Body of pancreas (tissue), 4 donors: ENCODE results near the gene TRERF1. TPM values are rescaled to one million over a fixed set of nuclear protein-coding genes. Genes with fewer than 3 reads are reported as not detected.

ENCODE experiments used
- ATAC-seq: fragments of 150-250 bp; one replicate; pipeline ENCODE4 v1.9.1; 2016
- DNase-seq, 4 donors: peaks; one replicate each; pipeline ENCODE4 v3.0.0-alpha.2; 2019
- H3K27ac ChIP-seq, 4 donors: fragments of 200-600 bp; sonication (generic); 1 replicate in 3 of 4; 2 replicates in 1 of 4; pipeline versions ENCODE4 v1.5.1 to v1.6.1; 2016 to 2019; ENCODE audit warnings: mild to moderate bottlenecking in 1 of 4, mixed read lengths in 1 of 4, moderate library complexity in 1 of 4
- H3K27me3 ChIP-seq, 2 donors: fragments of 200-600 bp; sonication (generic); one replicate each; pipeline ENCODE4 v1.6.0; 2016; ENCODE audit warnings: mild to moderate bottlenecking in 1 of 2
- H3K36me3 ChIP-seq, 2 donors: fragments of 200-600 bp; sonication (generic); replicated peaks in 1 of 2; 2 replicates each; pipeline ENCODE4 v1.5.1; 2016; ENCODE audit warnings: low read depth in 2 of 2; ENCODE audit not compliant: insufficient read depth in 1 of 2
- H3K4me1 ChIP-seq: fragments of 200-600 bp; sonication (generic); one replicate; pipeline ENCODE4 v1.6.0; 2016
- H3K4me3 ChIP-seq, 2 donors: fragments of 200-600 bp; sonication (generic); 1 replicate in 1 of 2; 2 replicates in 1 of 2; pipeline ENCODE4 v1.5.1; 2016 to 2019
- H3K9me3 ChIP-seq, 3 donors: fragments of 200-600 bp; sonication (generic); 1 replicate in 2 of 3; 2 replicates in 1 of 3; pipeline ENCODE4 v1.5.1; 2016
- POLR2A ChIP-seq, 3 donors: fragments of 450-650 bp; IDR thresholded peaks; one replicate each; pipeline ENCODE4 v1.6.1; 2016; ENCODE audit warnings: antibody characterized with exemption in 3 of 3, mild to moderate bottlenecking in 2 of 3
- WGBS, 2 donors: methylation state at CpG; one replicate each; pipeline ENCODE4 v1.1.5; 2017; 5-methylcytosine and 5-hydroxymethylcytosine counted together
- intact Hi-C: fragments of 100-400 bp; cut with DNase I; formaldehyde crosslinking; loops from one replicate; pipeline ENCODE4 v1.15.1; 2023
- total RNA-seq, 2 donors: library from RNA; depleted of rRNA; stranded (reverse); fragments of >200 nt; gene quantifications; one replicate each; pipeline ENCODE4 v1.1.0, GENCODE V29; 2016
- TF ChIP-seq, protein P1 (sequence below), 7 experiments: fragments of 450-650 bp in 4 of 7; fragments of 200-600 bp in 3 of 7; sonication (generic) in 3 of 7; IDR thresholded peaks; one replicate each; pipeline ENCODE4 v1.5.1; 2016 to 2019; ENCODE audit warnings: antibody characterized with exemption in 7 of 7

TRERF1 gene
- total RNA-seq, 2 donors from 2014 or later, result 2.3 to 3.4 TPM

DNA sequence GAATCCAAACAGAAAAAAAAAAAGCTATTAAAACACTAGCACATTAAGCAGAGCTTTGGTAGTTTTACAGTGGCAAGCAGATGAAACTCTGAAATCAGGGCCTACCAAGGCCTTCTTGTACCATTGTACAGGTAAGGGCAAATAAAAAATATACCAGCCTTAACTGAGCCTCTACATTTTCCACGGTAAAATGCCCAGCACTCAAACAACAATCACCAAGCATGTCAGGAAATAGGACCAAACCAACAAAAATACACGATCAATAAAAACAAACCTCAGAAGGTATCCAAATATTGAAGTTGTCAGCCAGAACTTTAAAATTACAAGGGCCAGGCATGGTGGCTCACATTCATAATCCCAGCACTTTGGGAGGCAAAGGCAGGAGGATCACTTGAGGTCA is 18.3 kb downstream of the TRERF1 start:
- Histone ChIP-seq H3K9me3 (peaks cover 0 to 11% (median 0%) of the 10 kb centered on the region in 3 donors), H3K27me3 (no peaks in the 10 kb centered on the region), H3K27ac (no peak overlapping the region), H3K4me1 (peaks cover 9% of the 10 kb centered on the region), H3K4me3 (no peak overlapping the region), H3K36me3 (no peaks in the 10 kb centered on the region)
- WGBS, 2 donors, result 93 to 95% methylated on average over 2 of the region's 2 CpGs
- ATAC-seq, result no peak
- intact Hi-C loops, result no loop called here
- TF ChIP-seq POLR2A (IDR thresholded peaks at IDR 0.05), result no peak
- TF ChIP-seq, protein P1, sequence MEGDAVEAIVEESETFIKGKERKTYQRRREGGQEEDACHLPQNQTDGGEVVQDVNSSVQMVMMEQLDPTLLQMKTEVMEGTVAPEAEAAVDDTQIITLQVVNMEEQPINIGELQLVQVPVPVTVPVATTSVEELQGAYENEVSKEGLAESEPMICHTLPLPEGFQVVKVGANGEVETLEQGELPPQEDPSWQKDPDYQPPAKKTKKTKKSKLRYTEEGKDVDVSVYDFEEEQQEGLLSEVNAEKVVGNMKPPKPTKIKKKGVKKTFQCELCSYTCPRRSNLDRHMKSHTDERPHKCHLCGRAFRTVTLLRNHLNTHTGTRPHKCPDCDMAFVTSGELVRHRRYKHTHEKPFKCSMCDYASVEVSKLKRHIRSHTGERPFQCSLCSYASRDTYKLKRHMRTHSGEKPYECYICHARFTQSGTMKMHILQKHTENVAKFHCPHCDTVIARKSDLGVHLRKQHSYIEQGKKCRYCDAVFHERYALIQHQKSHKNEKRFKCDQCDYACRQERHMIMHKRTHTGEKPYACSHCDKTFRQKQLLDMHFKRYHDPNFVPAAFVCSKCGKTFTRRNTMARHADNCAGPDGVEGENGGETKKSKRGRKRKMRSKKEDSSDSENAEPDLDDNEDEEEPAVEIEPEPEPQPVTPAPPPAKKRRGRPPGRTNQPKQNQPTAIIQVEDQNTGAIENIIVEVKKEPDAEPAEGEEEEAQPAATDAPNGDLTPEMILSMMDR (IDR thresholded peaks at IDR 0.05), result no peak
- DNase-seq, result no peak

DNA sequence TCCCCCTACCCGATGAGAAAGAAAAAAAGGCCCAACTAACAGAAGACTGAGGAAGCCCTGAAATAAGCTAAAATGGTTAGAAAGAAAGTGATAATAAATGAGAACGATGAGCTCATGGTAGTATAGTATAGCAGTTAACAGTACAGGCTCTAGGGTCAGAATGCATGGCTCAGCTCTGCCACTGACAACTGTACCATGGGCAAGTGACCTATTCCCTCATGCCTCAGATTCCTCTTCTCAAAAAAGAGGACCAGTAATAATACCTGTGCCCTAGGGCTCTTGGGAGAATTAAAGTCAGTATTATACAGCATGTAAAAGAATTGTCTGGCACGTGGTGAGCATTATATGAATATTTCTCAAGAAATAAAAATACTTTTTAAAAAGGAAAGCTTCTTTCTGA is 19.8 kb downstream of the TRERF1 start:
- intact Hi-C loops, result no loop called here
- DNase-seq (no peak), ATAC-seq (no peak)
- Histone ChIP-seq H3K36me3 (no peaks in the 10 kb centered on the region), H3K9me3 (peaks cover 0 to 11% (median 0%) of the 10 kb centered on the region in 3 donors), H3K4me1 (peaks cover 11% of the 10 kb centered on the region), H3K27me3 (no peaks in the 10 kb centered on the region), H3K4me3 (no peak overlapping the region), H3K27ac (no peak overlapping the region)
- WGBS, 2 donors, result 91 to 92% methylated on average over 3 of the region's 3 CpGs
- no peak for TF ChIP-seq POLR2A (IDR thresholded peaks at IDR 0.05)
- TF ChIP-seq, protein P1 (IDR thresholded peaks at IDR 0.05), result no peak

DNA sequence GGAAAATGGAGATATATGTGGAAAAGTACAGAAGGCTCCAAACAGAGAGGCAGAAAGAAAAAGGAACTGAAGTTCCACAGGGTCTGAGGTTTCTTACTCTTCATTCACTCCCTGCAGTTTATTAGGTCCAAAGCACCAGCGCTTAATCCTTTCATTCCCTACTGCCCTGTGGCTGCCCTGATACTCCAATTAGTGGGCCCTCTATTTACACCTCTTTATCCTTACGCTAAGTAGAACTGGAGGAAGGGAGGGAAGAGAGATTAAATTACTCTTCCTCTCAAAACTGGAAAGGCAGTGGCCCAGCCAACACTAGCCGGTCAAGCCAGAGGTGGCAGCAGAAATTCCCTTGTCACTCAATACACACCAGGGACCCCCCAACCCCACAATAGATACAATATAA is 20.4 kb downstream of the TRERF1 start:
- peaks cover 0 to 11% (median 0%) of the 10 kb centered on the region in 3 donors for H3K9me3 ChIP-seq
- H3K4me3 ChIP-seq, result no peak overlapping the region
- H3K4me1 ChIP-seq, result peaks cover 11% of the 10 kb centered on the region
- WGBS, 2 donors, result 93 to 97% methylated on average over 3 of the region's 3 CpGs
- intact Hi-C loops, result no loop called here
- DNase-seq (no peak), ATAC-seq (no peak)
- TF ChIP-seq, protein P1 (IDR thresholded peaks at IDR 0.05), result no peak
- no peak for TF ChIP-seq POLR2A (IDR thresholded peaks at IDR 0.05)
- H3K27ac ChIP-seq, result no peak overlapping the region
- H3K27me3 ChIP-seq, result no peaks in the 10 kb centered on the region
- H3K36me3 ChIP-seq, result no peaks in the 10 kb centered on the region

DNA sequence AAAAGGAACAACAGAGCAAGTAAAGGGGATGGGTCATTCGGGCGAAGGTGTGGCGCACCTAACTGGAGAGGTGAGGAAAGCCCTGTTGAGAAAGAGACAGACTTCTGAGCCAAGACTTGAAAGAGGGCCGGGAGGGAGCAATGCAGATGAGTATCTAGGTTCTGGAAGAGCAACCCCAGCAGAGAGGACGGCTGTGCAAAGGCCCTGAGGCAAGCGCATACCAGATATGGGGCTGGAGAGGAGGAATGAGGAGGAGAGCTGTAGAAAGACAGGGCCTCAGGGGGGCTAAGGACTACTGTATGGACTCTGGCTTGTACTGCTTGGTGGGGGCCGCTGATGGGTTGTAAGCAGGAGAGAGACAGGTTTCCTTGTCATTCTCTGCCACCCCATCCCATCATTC is 21.9 kb downstream of the TRERF1 start:
- ATAC-seq (no peak), DNase-seq (no peak)
- Histone ChIP-seq H3K36me3 (no peaks in the 10 kb centered on the region), H3K9me3 (peaks cover 0 to 11% (median 0%) of the 10 kb centered on the region in 3 donors), H3K27ac (no peak overlapping the region), H3K4me1 (peaks cover 11% of the 10 kb centered on the region), H3K27me3 (no peaks in the 10 kb centered on the region), H3K4me3 (no peak overlapping the region)
- intact Hi-C loops, result no loop called here
- whole genome bisulfite sequencing, 2 donors, result 90 to 92% methylated on average over 7 of the region's 7 CpGs
- TF ChIP-seq POLR2A (IDR thresholded peaks at IDR 0.05), result no peak
- TF ChIP-seq, protein P1 (IDR thresholded peaks at IDR 0.05), result no peak

DNA sequence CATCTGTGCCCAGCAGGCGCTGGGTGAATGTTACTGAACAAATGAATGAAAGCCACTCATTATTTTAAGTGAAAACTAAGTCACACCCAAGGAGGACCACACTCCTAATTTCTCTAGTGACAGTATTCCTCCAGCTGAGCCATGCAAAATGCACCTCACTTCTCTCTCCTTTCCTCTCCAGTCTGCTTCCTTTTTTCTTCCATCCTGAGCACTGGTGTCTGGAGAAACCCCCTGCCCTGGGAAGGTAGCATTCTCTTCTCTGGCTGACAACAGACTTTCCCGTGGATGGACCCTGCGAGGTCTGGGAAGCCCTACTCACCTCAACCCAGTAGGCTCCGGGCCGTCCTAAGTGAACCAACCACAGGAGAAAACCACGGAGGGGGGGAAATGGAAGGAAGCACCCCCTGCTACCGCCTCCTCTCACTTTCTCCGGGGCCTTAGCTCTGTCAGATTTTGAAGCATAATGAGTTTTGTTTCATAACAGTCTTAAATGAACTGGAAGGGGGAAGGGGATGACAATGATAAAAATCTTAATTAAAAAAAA is 22.6 kb downstream of the TRERF1 start:
- Histone ChIP-seq H3K36me3 (no peaks in the 10 kb centered on the region), H3K27me3 (no peaks in the 10 kb centered on the region), H3K4me1 (peaks cover 11% of the 10 kb centered on the region), H3K9me3 (peaks cover 0 to 9% (median 0%) of the 10 kb centered on the region in 3 donors), H3K4me3 (no peak overlapping the region), H3K27ac (peak overlapping the region in 2 of 4 donors; percentile 16 to 37)
- intact Hi-C loops, result no loop called here
- 64 to 81% methylated on average over 7 to 8 of the region's 8 CpGs for WGBS, 2 donors
- TF ChIP-seq, protein P1 (IDR thresholded peaks at IDR 0.05), result no peak
- ATAC-seq (no peak), DNase-seq (no peak)
